ENCODE data around the gene PARVB.
"Not testable (repeated sequence)": the region's sequence is repeated elsewhere in the genome, so short reads cannot be mapped to it uniquely, and the experiment has no call there.

Gene PARVB

DNA sequence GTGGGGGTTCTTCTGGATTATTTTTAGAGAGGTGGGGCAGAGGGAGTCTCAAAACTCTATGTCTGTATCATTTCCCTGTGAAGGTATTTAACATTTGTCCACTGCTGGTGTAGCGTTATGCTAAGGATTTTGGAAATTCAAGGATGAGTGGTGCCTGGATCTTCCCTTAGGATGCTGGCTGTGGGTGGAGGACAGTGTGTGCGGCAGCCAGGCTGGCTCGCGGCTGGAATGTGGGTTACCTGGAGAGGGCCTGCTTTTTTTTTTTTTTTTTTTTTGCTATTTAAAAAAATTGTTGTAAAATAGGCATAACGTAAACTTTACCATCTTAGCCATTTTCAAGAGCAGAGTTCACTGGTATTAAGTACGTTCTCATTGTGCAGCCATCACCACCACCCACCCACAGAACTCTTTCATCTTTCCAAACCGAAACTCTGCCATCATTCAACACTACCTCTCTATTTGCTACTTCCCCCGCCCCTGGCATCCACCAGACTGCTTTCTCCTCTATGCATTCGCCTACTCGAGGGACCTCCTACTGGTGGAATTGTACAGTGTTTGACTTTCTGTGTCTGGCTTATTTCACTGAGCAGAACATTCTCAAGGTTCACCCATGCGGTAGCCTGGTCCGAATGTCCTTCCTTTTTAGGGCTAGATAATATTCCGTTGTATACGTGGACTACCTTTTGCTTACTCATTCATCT is 67.1 kb downstream of the PARVB start:
- peak; percentile 29 for DNase-seq

DNA sequence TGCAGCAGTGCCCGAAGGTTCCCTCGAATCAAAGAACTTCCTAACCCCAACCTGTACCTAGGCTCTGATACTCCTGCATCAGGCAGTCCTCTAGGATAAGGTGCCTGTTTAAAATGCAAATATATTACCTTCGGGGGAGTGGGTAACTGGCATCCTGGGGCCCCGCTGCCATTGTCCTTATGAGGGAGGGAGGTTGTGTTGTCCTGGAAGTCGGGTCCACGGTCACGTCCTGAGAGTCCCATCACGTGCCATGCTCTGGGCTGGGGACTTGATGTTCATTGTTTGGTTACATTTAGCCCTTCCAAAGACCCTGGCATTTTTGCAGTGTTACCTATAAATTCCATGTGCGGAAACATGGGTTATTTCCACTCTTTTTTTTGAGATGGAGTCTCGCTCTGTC is 67.6 kb downstream of the PARVB start:
- DNase-seq = no peak

DNA sequence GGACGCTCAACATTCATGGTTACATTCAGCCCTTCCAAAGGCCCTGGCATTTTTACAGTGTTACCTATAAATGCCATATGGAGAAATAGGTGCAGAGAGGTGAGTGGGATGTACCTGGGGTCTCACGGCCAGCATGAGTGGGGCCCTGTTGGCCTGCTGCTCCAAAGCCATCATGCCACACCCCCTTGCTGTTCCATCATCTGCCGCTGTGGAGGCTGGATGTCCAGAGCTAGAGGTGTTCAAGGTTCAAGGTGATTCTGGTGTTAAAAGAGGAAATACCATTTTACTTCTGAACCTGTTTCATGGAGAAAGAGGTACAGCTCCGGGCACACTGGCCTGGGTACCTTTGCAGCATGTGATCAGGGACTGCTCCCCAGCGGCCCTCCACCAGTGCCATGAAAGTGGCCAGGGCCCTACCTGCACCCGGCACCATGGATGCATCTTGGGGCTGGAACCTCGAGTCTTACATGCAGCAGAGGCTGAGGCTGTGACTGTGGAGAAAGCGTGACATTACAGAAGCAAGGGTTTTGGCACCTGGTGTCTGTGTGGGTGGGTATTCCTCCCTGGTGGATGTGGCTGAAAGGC is 68.6 kb downstream of the PARVB start:
- no peak for DNase-seq

DNA sequence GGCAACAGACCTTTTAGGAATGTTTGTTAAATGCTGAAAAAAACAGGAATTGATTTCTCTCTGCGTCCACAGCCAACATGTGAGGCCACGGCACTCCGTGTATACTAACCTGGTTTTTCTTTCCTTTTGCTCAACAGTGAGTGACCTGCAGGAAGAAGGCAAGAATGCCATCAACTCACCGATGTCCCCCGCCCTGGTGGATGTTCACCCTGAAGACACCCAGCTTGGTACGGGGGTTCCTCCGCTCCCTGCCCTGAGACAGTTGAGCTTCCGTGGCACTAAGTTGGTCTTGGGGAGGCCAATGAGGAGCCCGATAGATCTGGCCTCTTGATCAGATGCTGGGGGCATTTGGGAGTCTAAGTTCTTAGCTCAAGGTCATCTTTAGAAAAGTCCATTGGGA is 69.7 kb downstream of the PARVB start:
- DNase-seq = no peak

DNA sequence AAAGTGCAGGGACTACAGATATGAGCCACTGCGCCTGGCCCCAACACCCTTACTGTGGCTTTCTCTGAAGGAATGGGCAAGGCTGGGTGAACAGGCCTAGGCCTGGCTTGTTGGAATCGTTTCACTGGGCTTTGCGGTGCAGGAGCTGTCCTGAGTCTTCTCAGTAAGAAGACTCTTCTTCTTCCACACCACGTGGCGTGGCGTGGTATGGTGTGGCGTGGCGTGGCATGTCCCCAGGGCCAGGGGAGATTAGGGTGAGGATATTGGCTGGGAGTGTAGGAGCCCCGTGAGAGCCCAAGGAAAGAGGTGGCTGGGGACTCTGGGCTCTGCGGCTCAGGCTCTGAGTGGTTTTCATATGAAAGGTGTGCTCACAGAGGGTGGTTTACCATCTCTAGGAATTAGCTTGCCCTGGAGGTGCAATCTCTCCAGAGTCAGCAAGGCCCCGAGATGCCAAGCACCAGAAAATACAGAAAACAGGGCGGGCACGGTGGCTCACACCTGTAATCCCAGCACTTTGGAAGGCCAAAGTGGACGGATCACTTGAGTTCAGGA is 70.7 kb downstream of the PARVB start:
- no peak for DNase-seq

DNA sequence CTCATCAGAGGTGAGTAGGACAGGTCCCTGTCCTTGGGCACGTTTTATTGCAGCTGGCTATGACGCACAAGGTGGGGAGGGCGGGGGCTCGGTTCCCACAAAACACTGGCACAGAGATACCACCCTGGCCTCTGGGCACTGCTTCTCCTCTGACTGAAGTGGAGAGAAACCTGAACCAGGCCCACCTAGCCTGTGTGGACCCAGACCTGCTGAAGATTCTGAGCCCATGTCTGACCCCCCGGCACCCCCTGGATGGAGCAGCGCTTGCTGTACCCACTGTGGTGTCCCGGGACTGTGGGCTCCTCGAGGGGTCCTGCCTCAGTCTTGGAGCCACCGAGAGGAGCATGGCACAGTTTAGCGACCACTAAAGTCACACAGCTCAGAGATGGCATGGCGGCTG is 72.6 kb downstream of the PARVB start:
- DNase-seq = no peak

DNA sequence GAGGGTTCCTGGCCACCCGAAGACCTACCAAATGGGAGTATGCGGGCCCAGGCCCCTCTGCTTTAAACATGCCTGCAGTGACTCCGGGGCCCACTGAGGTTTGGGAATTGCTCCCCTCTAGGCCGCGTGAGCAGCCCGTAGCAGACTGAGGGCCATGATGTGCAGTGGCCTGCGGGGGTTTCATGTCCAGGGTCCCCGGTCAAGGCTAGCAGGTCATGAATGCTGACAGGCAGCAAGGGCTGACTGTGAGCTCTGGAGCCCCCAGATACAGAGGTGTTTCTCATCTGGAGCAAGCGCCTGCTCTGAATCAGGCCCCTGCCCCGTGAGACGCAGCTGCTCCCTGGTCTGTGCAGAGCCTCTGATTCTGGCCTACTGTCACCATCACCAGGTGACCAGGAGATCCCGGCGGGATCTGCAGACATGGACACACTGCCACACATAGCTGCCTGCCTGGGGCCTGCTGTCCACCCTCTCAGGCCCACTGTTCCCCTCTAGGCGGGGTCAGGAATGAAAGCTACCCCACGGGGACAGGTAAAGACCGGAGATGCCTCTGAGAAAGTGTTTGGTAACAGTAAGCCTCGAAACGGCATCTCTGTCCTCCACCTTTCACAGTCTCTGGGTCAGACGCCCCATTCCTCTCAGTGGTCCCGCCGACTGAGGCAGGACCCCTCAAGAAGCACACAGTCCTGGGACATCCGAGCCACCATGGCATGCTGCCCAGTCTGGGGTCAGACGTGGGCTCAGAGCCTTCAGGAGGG is 73.3 kb downstream of the PARVB start:
- DNase-seq = no peak

DNA sequence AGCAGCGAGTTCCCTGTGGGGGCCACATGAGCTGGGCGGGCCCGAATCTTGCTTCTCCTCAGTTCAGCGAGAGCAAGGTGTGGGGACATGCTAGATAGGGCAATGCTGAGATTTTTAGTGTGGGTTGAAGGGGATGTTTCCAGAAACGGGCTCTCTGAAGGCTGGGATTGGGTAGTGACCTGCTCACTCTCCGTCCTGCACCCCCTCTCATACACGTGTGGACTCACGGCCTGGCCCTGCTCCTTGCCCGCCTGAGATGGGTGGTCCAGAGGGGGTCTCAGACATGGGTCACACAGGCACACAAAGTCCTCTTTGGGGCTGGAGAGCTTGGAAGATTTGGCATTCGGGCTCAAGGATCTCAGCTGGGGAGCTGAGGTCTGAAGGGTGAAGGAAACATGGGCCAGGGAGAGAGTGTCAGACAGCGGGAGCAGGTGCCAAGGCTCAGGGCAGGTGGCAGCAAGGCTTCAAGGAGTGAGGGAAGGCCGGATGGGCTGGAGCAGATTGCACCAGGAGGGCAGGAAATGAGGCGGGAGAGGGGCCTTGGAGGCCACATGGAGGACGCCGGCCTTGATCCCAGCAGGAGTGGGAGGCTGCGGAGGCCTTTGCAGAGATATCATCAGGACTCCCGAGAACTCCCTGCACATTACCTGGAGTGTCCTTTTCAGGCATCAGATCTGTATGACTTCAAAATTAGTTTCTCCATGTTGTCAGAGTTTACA is 74.1 kb downstream of the PARVB start:
- DNase-seq = no peak

DNA sequence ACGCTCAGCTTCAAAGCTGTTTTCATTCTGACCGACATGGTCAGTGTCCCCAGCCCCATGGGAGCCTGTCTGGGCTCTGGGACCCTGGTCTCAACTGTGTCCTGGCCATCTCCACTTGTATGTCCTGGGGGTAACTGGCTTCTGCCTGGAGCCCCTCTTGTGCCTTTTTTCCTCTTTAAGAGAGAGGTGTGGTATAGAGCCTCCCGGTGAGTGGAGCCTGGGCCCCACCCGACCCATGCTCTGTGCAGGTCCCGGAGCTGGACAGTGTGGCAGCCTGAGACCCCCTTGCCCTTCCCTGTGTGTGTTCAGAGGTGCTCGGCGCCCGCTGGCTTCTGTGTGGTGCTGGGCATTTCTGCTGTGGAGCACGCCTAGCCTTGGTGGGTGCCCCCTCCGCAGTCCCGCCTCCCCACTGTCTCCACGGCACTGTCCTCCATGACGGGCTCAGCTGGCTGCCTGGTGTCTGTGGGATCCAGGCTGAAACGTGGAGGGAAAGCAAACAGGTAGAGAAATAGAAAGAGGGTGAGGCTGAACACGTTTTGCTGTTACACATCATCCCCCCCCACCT is 74.9 kb downstream of the PARVB start:
- no peak for DNase-seq

DNA sequence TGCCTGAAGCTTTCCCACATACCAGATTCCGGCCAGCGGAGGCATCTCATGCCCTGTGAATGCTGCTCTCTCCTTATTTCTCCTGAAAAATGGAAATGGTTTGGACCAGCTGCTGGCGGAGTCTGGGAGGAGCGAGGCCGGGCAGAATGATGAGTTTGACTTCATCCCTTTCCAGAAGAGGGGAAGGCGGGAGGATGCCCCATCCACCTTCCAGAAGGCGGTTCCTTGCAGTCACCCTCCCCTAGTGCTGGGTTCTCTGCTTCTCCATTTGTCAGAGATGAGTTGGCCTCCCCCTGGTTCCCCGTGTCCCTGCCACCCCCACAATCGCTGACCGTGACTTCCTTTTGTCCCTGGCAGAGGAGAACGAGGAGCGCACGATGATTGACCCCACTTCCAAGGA is 75.6 kb downstream of the PARVB start:
- no peak for DNase-seq

DNA sequence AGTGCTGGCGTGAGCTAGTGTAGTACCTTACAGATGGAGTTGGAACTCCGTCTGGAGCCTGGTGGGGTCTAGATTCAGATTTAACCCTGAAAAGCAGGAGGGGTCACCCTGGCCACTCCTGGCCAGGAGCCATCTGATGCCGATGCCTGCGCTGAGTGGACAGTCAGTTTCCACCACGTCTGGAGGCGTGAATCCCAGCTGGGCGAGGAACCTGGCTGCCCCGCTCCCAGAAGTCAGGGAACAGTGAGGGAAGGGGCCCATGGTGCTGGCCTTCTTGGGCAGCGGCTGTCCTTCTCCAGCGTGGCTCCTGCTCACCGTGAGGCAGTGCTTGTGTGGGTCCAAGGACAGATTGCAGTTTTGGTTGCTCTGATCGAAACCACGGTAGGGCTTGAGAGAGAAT is 76.3 kb downstream of the PARVB start:
- DNase-seq = no peak

DNA sequence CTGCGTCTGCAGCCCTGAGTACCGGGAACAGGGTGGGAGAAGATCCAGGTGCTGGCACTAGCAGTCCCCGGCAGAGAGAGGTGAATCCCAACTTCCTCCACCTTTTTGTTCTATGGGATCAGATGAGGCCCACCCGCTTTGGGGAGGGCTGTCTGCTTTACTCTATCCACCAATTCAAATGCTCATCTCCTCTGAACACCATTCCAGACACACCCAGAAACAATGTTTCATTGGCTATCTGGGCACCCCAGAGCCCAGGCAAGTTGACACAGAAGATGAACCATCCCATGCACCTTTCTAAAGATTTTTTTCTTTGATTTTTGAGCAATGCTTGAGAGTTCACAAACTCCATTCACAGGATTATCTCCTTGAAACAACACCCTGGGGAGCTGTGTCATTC is 78.0 kb downstream of the PARVB start:
- DNase-seq = no peak

DNA sequence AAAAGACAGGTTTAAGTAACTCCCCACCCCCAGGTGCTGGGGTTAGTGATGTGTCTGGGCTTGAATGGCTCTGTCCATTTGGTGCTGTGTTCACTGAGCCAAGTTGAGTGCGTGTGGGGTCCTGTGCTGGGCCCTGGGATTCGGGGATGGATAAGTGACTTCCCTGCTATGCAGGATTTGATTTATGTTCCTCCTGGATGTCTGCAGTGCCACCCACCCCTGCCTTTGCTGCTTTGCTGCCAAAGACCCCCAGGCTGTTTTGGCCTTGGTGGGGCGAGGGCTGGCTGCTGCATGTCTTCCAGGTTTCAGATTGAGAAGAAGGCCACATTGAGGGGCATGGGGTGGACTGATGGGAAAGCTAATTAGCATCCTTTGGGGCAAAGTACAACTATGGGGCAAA is 78.8 kb downstream of the PARVB start:
- no peak for DNase-seq

DNA sequence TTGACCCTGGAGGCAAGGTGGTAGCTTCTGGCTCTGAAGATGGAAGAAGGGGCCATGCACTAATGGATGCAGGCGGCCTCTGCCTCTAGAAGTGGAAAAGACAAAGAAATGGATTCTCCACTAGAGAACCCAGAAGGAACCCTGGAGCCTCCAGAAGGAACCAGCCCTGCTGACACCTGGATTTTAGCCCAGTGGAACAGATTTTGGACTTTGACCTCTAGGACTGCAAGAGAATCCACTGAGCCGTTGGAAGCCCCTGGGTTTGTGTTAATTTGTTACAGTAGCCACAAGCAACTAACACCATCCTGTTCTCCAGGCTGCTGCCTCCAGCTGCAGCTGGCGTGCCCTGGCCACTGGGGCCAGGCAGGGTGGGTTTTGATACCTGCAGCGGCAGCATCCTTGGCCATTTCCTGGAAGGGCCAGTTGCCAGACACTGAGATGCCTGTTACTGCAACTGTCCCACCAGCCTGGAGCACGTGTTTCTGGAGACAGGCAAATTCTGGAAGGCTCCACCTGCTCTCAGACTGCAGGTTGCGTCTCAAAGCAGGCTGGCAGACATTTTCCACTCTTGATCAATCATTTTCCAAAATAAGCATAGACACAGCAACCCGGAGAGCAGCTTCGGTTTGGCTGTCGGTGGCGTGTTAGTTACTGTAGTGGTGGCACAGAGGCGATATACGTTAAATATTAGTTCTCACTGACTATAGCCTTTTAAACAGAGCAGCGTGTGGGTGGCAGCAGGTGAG is 79.8 kb downstream of the PARVB start:
- no peak for DNase-seq

DNA sequence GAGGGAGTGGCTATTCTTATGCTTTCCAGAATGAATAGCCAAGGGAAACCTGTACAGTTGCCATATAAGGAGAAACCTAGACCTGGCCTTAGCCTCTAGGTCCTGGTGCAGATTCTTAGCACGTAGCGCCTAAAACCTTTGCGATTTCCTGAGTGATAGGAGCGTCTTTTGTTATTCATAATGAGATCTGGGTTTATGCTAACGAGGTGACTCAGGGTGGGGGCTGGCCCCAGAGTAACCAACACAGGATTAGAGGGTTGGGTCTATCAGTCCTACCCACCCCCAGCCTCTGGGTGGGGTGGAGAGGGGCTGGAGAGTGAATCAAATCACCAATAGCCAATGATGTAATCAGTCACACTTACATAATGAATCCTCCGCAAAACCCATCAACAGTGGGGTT is 83.2 kb downstream of the PARVB start:
- DNase-seq = no peak

DNA sequence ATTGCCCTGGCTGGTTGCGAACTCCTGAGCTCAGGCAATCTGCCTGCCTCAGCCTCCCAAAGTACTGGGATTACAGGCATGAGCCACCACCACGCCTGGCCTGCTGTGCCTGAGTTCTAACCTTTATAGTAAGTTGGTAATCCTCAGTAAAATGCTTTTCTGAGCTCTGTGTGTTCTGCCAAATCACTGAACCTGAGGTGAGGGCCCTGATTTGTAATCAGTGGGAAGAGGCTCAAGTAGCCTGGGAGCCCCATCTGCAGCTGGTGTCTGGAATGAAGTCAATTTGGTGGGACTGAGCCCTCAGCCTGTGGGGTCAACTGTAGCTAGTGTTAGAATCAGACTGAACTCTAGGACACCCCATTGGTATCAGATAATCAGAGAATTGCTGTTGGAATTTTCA is 84.0 kb downstream of the PARVB start:
- DNase-seq = no peak

DNA sequence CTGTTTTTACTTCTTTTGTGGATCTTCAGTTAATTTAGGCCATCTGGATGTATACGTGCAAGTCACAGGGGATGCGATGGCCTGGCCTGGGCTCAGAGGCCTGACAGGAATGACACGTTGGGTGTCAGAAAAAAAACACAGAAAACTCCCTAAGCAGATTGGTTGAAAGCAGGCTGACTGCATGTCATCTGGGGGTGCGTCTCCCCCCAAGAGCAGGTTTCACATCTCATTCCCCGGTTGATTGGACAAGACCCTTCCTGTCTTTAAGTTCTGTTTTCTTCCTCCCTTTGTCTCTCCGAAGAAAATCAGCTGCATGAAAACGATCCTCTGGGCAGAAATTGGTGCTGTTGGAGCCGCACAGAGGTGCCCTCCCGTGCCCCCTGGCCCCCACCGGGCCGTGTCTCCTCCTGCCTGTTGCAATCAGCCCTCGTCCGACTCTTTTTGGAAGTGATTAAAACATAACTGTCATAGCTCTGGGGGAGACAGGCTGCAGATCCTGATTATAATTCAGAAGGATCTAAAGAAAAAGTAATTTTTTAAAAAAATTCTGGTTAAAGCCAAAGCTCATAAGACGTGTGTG is 84.8 kb downstream of the PARVB start:
- no peak for DNase-seq

DNA sequence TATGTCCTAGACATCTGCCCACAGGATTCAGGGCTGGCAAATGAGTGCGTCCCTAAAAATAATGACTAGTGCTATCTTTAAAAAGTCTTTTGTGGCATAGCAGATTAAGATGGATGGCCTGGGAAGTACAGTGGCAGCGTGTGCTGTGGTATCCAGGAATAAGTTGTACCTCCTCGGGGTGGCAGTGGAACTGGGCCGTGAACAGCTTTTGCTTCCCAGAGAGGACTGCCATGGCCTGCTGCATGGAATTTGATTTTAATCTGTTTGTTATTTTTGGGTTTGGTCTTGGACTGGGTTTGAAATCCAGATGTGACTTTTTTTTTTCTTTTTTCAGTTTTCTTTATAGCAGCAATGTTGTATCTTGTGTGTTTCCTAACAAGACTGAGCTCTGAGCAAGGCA is 85.3 kb downstream of the PARVB start:
- no peak for DNase-seq

DNA sequence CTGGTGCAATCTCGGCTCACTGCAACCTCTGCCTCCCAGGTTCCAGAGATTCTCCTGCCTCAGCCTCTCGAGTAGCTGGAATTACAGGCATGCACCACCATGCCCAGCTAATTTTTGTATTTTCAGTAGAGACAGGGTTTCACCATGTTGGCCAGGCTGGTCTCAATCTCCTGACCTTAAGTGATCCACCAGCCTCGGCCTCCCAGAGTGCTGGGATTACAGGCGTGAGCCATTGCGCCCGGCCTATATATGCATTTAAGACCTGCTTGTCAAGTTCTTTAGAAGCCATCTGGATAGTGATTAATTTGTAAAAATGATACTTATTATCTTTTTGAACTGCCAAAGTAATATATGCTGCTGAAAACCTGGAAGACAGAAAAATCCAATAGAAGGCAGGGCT is 86.6 kb downstream of the PARVB start:
- not testable (repeated sequence) for DNase-seq

DNA sequence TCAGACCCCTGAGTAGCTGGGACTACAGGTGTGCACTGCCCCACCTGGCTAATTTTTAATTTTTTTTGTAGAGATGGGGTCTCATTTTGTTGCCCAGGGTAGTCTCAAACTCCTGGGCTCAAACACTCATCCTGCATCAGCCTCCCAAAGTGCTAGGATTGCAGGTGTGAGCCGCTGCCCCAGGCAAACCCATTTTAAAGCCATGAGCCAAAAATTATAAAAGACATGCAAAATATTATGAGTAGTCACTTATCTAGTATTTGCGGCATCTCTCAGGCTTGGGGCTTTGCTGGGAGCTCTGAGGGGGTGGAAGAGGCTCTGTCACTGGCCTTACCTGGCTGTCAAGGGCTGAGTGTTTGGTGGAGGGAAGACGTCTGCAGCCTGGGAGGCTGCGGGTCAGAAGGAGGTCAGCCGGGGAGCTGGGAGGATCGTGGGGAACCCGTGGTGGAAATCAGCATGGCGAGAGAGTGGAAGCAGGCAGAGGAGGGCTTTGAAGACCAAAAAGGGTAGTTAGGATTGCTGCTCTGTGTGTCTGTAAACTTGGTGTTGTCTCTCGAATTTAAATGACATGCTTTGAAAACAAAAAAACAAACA is 87.6 kb downstream of the PARVB start:
- DNase-seq = no peak

DNA sequence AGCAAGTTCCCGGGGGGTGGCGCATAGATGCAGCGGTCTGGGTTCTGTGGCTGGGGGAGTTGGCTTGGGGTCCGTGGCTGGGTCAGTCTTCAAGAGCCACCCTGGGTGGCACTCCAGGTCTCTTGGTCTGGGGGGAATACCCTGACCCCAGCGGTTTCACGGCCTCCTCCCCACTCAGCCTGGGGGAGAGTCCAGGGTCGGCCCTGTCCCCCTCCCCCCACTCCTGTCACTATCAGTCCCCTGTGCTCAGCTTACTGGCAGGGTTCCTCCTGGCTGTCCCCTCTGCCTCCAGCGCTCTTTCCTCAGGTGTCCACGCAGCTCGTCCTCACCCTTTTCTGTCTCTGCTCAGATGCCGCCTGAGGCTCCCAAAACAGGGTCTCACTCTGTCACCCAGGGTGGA is 88.1 kb downstream of the PARVB start:
- no peak for DNase-seq

DNA sequence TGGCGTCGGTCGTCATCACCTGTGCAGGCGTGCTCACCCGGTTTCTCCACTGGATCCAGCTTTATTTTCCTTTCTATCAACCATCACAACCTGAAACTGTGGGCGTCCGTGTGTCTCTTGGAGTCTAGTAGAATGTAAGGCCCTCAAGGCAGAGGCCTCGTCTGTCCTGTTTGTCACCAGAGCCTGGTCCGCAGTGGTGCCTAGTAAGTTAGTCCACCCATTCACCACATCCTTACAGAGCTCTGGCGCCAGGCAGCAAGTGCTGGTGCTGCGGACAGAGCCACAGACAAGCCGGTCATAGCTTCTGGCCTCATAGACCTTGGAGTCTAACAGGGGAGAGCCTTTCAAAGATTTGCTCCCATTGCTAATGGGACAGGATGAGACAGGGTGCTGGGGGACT is 92.2 kb downstream of the PARVB start:
- no peak for DNase-seq

Measured in CD4-positive, alpha-beta T cell treated with Interleukin-21 for 1 hour (primary cell).